Measurements from ENCODE around the gene MBP.

DNA sequence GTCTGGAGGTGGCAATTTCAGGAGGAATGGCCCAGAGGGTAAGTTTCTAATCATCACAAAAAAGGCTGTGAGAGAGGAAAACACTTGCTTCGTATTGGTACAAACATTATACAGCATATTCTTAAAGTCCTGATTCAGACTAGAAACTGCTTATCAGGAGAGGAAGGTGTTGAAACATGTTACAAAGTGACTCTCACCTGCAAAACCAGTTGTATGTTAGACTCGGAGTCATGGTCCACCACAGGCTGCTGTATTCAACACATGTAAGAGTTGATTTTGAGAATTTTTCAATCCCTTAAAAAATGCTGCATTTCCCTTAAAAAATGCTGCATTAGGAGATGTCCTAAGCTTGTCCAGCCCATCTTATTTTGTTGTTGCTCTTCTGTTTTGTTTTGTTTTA, 61.5 kb downstream of the MBP start:
- no peak for TF ChIP-seq EZH2 (IDR thresholded peaks at IDR 0.05; ENCODE audit: low read length, missing control alignments)
- TF ChIP-seq, protein P1, sequence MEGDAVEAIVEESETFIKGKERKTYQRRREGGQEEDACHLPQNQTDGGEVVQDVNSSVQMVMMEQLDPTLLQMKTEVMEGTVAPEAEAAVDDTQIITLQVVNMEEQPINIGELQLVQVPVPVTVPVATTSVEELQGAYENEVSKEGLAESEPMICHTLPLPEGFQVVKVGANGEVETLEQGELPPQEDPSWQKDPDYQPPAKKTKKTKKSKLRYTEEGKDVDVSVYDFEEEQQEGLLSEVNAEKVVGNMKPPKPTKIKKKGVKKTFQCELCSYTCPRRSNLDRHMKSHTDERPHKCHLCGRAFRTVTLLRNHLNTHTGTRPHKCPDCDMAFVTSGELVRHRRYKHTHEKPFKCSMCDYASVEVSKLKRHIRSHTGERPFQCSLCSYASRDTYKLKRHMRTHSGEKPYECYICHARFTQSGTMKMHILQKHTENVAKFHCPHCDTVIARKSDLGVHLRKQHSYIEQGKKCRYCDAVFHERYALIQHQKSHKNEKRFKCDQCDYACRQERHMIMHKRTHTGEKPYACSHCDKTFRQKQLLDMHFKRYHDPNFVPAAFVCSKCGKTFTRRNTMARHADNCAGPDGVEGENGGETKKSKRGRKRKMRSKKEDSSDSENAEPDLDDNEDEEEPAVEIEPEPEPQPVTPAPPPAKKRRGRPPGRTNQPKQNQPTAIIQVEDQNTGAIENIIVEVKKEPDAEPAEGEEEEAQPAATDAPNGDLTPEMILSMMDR (conservative IDR thresholded peaks at IDR 0.05 in 1 of 2, IDR thresholded peaks at IDR 0.05 in 1 of 2; ENCODE audit: low read depth in 1 of 2, low read length in 2 of 2), result no peak
